GM19455 (cell line): Measurements from ENCODE around the gene CDH13.
A peak's percentile ranks its signal among the peaks of the same experiment; 100 is the strongest.

Experiments used
- ATAC-seq: cut with Tn5 transposase; IDR thresholded peaks from one replicate; pipeline ENCODE4 v1.9.1; 2021; ENCODE audit not compliant: unreplicated experiment

The CDH13 gene

DNA sequence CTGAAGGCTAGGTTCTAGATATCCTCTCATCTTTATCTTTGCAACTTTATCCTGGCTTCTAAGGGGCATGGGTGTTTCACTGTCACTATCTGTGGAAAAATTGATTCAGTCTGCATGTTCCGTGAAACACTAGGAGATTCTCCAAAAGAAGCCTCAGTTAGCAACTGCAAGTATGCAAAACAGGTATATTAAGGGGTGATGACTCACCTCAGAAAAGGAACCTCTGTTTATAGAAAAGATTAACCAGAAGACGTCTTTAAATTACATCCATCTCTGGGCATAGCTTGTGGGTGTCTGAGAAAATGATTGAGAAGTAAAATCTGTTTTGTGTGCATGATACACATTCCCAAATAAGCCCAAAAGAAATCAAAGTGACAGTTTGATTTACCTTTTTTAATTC is 827.2 kb downstream of the CDH13 start:
- ATAC-seq, result no peak

DNA sequence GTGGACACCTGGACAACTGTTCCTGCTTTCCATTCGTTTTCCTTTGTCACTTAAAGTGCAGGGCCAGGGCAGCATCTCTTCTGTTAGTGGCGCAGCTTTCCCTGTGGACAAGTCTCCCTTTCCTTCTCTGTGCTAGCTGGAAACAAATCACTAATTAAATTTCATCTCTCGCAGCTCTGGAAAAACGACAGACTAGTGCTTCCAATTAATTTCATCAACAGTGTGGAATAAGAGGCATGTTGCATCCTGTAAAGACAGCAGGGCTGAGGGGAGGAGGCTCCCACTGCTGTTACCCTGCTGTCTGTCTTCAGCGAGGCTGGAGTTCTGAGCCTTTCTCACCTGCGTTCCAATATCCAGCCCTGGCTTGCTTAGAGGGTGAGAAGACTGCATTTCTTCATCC is 828.9 kb downstream of the CDH13 start:
- ATAC-seq, result no peak

GRCh38 chr16:83456934-83457333 is 830.2 kb downstream of the CDH13 start:
- no peak for ATAC-seq

DNA sequence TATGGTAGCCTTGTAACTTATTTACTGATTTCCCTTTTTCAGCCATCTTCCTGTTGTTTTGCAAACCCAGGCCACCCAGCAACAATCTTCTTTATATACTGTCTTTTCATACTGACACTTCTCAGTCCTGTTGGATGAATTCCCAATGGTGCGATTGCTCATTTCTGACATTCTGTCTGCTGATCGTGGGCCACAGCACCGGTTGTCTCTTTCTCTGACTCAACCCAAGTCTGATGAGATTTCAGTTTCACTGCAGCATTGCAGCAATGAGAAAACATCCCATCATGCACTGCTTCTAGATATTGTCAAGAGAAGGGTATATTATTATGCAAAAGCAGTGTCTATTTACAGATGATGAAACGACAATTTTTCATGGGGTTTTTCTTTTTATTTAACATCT is 831.8 kb downstream of the CDH13 start:
- ATAC-seq, result peak; percentile 76

DNA sequence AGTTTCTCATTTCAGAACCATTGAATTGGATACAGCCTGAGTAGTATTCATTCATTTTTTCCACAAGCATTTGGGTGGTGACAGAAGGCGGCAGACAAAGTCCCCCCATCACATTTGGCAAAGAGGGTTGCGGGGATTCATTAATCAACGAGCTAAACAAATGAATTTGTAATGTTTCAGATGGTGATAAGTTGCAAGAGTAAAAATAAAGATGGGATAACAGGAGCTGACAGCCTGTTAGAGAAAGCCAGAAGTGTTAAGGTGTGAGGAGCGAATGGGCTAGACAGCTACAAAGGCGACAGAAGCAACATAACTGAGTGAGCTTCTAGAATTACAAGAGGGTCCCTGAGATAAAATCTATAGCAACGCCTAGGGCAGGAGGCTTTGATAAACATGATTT is 838.2 kb downstream of the CDH13 start:
- no peak for ATAC-seq

- ATAC-seq, result no peak
Measured at GRCh38 chr16:83470416-83470815, 843.6 kb downstream of the CDH13 start.

GRCh38 chr16:83472776-83473501 is 846.2 kb downstream of the CDH13 start:
- ATAC-seq, result no peak

GRCh38 chr16:83473926-83474650 is 847.3 kb downstream of the CDH13 start:
- no peak for ATAC-seq

GRCh38 chr16:83475108-83475507 is 848.3 kb downstream of the CDH13 start:
- no peak for ATAC-seq

GRCh38 chr16:83481589-83481988 is 854.8 kb downstream of the CDH13 start:
- ATAC-seq, result no peak

- no peak for ATAC-seq
Measured at GRCh38 chr16:83482545-83483162, 855.9 kb downstream of the CDH13 start.

DNA sequence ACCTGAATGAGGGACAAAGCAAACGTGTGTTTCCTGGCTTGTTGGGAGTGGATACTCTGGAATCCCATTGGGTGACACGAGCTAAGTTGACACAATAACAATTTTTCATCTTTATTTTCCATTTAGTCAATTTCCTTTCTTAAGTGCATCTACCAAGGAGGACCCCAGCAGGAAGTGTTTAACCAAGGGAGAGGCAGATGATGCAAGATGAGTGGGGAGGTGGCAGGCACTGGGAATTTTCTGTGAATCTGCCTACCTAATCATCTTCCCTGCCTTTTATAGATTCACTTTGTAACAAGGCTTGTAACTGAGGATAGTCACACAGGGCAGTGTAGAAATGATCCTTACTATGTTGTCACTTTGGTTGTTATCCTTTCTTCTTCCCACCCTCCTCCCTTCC is 863.3 kb downstream of the CDH13 start:
- ATAC-seq, result no peak

DNA sequence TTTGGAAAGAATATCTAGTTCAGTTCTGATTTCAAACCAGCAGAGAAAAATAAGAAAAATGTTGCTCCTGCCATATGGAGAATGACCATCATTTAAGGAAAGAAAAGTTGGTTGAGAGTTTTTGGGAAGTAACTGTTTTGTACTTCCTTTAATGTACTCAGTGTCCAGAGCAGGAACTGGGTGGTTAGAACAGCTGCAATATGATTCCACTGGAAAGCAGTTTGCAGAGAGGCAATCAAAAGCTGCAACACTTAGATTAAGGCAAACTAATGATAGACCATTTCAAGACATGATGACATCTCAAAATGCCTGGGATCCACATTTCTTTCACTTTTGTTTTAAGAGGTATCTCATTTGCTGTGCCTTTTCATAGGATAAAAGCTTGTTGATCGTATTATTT is 867.7 kb downstream of the CDH13 start:
- no peak for ATAC-seq

- no peak for ATAC-seq
Measured at GRCh38 chr16:83501481-83501880, 874.7 kb downstream of the CDH13 start.

DNA sequence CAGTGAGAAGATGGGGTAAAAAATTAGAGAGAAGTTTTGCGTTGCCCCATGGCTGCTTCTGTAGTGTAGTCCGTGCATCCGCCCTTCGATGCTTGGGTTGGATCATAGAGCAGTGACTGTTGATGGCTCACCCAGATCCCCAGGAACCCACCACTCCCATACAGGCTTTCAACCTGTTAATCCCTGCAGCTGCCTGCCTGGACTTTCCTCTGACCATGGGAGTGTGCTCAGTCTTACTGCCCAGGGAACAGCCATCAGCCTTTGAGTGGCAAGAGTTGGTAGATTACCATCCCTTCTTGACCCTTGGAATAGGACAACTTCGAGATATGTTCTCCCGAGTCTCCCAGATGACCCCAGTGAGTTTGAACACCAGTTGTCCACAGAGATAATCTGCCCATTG is 881.5 kb downstream of the CDH13 start:
- no peak for ATAC-seq

- no peak for ATAC-seq
Measured at GRCh38 chr16:83509316-83509715, 882.5 kb downstream of the CDH13 start.

GRCh38 chr16:83510906-83511305 is 884.1 kb downstream of the CDH13 start:
- ATAC-seq, result no peak

DNA sequence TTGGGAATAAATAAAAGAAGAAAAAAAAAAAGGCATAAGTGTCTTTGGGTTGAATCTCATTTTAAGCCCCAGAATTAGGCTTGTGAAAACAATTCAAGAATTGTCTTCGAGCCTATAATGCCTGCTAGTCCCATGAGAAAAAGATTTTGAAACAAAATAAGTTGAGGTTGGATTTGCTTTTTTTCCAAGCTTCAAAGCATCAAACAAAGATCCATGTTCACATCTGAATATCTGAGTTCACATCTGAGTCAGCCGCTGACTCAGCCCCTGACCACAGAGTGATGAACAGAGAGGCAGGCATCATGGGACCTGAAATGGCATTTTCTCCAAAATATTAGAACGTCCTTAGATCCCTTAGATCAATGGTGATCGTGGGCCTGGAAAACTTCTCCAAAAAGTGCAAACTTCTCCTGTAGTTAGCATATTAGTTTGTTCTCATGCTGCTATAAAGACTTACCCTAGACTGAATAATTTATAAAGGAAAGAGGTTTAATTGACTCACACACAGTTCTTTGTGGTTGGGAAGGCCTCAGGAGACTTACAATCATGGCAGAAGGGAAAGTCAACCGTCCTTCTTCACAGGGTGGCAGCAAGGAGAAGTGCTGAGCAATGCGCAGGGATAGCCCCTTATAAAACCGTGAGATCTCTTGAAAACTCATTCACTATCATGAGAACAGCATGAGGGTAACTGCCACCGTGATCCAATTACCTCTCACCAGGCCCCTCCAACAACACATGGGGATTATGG is 886.4 kb downstream of the CDH13 start:
- no peak for ATAC-seq

DNA sequence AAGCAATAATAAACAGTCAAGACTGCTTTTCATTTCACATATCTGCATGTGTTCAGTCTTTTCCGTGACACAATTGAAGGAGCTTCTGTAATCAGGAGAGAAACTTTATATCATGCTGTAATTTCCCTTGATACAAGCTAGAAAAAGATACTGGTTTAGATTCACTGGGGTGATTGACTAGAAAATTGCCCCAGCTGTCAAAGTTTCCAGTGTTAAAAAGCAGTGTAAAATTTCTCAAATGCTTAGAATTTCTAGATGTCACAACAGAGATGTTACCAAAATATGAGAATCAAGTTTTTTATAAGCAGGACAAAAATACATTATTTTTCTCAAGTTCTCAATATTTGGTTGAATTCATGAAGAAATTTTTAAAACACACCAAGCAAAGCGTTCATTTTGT is 888.6 kb downstream of the CDH13 start:
- no peak for ATAC-seq

- ATAC-seq, result no peak
Measured at GRCh38 chr16:83516931-83517330, 890.2 kb downstream of the CDH13 start.

- no peak for ATAC-seq
Measured at GRCh38 chr16:83517398-83517797, 890.6 kb downstream of the CDH13 start.

DNA sequence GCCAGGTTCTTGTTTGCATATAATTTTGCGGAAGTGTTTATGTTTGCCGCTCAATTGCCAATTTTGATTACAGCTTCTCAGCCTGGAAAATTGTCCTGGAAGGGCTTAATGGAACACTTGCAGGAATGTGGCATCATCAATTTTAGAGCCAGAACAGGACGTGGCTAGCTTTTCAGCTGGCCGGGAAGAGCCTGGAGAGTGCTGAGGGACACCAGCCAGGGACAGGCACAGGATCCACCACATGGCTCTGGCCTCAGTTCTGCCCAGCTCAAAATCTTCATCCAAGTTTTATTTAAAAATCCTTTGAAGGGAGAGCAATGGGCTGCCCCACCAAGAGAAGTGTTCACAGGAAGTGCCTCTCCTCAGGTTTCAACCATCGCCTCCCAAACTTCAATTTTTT is 893.8 kb downstream of the CDH13 start:
- no peak for ATAC-seq
